ENCODE data around the gene TAS2R7. TPM values are rescaled to one million over a fixed set of nuclear protein-coding genes. Genes with fewer than 3 reads are reported as not detected.

The TAS2R7 gene
- total RNA-seq, 4 donors from 2014 or later = not detected

- H3K4me1 ChIP-seq = no peaks in the 10 kb centered on the region
- intact Hi-C loops (cut with DNase I) = no loop called here
- no peak overlapping the region for H3K27ac ChIP-seq (replicated peaks in 1 of 4)
- DNase-seq (ENCODE audit: extremely low spot score) = no peak
- no peaks in the 10 kb centered on the region for H3K27me3 ChIP-seq
- peaks cover 0 to 26% (median 7%) of the 10 kb centered on the region in 4 donors for H3K36me3 ChIP-seq
- no peak overlapping the region for H3K4me3 ChIP-seq
- TF ChIP-seq, protein P1, sequence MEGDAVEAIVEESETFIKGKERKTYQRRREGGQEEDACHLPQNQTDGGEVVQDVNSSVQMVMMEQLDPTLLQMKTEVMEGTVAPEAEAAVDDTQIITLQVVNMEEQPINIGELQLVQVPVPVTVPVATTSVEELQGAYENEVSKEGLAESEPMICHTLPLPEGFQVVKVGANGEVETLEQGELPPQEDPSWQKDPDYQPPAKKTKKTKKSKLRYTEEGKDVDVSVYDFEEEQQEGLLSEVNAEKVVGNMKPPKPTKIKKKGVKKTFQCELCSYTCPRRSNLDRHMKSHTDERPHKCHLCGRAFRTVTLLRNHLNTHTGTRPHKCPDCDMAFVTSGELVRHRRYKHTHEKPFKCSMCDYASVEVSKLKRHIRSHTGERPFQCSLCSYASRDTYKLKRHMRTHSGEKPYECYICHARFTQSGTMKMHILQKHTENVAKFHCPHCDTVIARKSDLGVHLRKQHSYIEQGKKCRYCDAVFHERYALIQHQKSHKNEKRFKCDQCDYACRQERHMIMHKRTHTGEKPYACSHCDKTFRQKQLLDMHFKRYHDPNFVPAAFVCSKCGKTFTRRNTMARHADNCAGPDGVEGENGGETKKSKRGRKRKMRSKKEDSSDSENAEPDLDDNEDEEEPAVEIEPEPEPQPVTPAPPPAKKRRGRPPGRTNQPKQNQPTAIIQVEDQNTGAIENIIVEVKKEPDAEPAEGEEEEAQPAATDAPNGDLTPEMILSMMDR (IDR thresholded peaks at IDR 0.05) = no peak
- TF ChIP-seq POLR2AphosphoS5 (IDR thresholded peaks at IDR 0.05) = no peak
- TF ChIP-seq EP300 (IDR thresholded peaks at IDR 0.05) = no peak
- no peak for TF ChIP-seq POLR2A (IDR thresholded peaks at IDR 0.05; ENCODE audit: low read depth)
- H3K9me3 ChIP-seq = no peaks in the 10 kb centered on the region
- WGBS = 83% methylated on average over 2 of the region's 2 CpGs
Measured at GRCh38 chr12:10842862-10843261, 40.4 kb upstream of the TAS2R7 start.

DNA sequence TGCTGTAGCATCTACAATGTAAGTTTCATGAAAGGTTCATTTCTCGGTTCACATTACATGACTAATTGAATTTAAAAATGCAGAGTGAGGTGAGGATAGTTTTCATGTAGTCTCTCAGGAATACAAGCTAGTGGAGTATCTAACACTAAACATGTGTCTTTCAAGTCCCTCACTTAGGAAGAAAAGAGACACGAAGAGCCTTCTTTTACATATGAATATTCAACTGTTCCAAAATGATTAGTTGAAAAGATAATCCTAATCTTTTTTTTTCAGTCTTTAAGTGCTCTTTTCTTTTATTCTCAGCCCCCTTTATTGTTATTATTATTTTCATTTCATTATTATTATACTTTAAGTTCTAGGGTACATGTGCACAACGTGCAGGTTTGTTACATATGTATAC, 36.0 kb upstream of the TAS2R7 start:
- peaks cover 0 to 8% (median 0%) of the 10 kb centered on the region in 4 donors for H3K9me3 ChIP-seq
- H3K36me3 ChIP-seq = peaks cover 0 to 9% (median 0%) of the 10 kb centered on the region in 4 donors
- no peak overlapping the region for H3K27ac ChIP-seq (replicated peaks in 1 of 4)
- 83% methylated on average over 3 of the region's 3 CpGs for WGBS
- no peaks in the 10 kb centered on the region for H3K4me1 ChIP-seq
- H3K4me3 ChIP-seq = no peak overlapping the region
- TF ChIP-seq EP300 (IDR thresholded peaks at IDR 0.05) (no peak), POLR2AphosphoS5 (IDR thresholded peaks at IDR 0.05) (no peak), POLR2A (IDR thresholded peaks at IDR 0.05; ENCODE audit: low read depth) (no peak)
- TF ChIP-seq, protein P1 (IDR thresholded peaks at IDR 0.05) = no peak
- DNase-seq (ENCODE audit: extremely low spot score) = no peak
- intact Hi-C loops (cut with DNase I) = no loop called here
- H3K27me3 ChIP-seq = no peaks in the 10 kb centered on the region

- Histone ChIP-seq H3K9me3 (no peaks in the 10 kb centered on the region), H3K36me3 (no peaks in the 10 kb centered on the region), H3K4me1 (no peaks in the 10 kb centered on the region), H3K4me3 (no peak overlapping the region), H3K27me3 (no peaks in the 10 kb centered on the region), H3K27ac (replicated peaks in 1 of 4) (no peak overlapping the region)
- no peak for DNase-seq (ENCODE audit: extremely low spot score)
- TF ChIP-seq POLR2AphosphoS5 (IDR thresholded peaks at IDR 0.05) = no peak
- TF ChIP-seq POLR2A (IDR thresholded peaks at IDR 0.05; ENCODE audit: low read depth) = no peak
- TF ChIP-seq, protein P1 (IDR thresholded peaks at IDR 0.05) = no peak
- TF ChIP-seq EP300 (IDR thresholded peaks at IDR 0.05) = no peak
- WGBS = 94% methylated on average over 1 of the region's 1 CpG
- intact Hi-C loops (cut with DNase I) = no loop called here
Measured at GRCh38 chr12:10829994-10830393, 27.6 kb upstream of the TAS2R7 start.

- intact Hi-C loops (cut with DNase I) = no loop called here
- Histone ChIP-seq H3K36me3 (no peaks in the 10 kb centered on the region), H3K9me3 (no peaks in the 10 kb centered on the region), H3K27me3 (no peaks in the 10 kb centered on the region), H3K4me1 (no peaks in the 10 kb centered on the region), H3K27ac (replicated peaks in 1 of 4) (no peak within 1 kb of the TSS), H3K4me3 (no peak within 1 kb of the TSS)
- 94% methylated on average over 3 of the region's 3 CpGs for WGBS
- no peak for DNase-seq (ENCODE audit: extremely low spot score)
- TF ChIP-seq, protein P1 (IDR thresholded peaks at IDR 0.05) = no peak
- TF ChIP-seq POLR2AphosphoS5 (IDR thresholded peaks at IDR 0.05) (no peak), POLR2A (IDR thresholded peaks at IDR 0.05; ENCODE audit: low read depth) (no peak), EP300 (IDR thresholded peaks at IDR 0.05) (no peak)
Measured at GRCh38 chr12:10826258-10826657, 23.8 kb upstream of the TAS2R7 start, which contains the start of gene TAS2R10. TSS of gene TAS2R10 (minus strand) at chr12:10826358. CDS start at chr12:10826269, 89 bp downstream.

DNA sequence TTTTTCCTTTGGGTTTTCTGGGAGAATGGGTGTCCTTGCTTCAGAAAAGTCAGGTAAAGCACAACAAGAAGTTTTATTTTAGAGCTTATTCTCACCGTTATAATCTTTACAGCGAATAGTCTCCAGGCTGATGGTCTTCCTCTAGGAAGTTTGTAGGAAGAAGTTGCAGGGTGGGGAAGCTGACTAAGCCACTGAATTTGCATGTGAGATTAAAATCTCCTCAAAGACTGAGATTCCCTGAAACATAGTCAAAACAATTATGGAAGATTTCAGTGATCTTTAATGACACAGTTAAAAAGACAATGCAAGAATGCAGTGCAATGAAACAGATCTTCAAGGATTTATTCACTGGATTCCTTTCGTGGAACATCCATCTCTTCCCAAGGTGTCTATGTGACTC, 22.5 kb upstream of the TAS2R7 start:
- no peak for TF ChIP-seq POLR2AphosphoS5 (IDR thresholded peaks at IDR 0.05)
- no peak for TF ChIP-seq POLR2A (IDR thresholded peaks at IDR 0.05; ENCODE audit: low read depth)
- TF ChIP-seq, protein P1 (IDR thresholded peaks at IDR 0.05) = no peak
- TF ChIP-seq EP300 (IDR thresholded peaks at IDR 0.05) = no peak
- intact Hi-C loops (cut with DNase I) = no loop called here
- Histone ChIP-seq H3K27me3 (no peaks in the 10 kb centered on the region), H3K4me3 (no peak overlapping the region), H3K27ac (replicated peaks in 1 of 4) (no peak overlapping the region), H3K36me3 (no peaks in the 10 kb centered on the region), H3K9me3 (no peaks in the 10 kb centered on the region), H3K4me1 (no peaks in the 10 kb centered on the region)
- no peak for DNase-seq (ENCODE audit: extremely low spot score)
- WGBS = 88% methylated on average over 3 of the region's 3 CpGs

Measured in esophagus muscularis mucosa (tissue), 4 donors.